GM23338 (cell line): ENCODE measurements around the gene SIPA1. TPM values are rescaled to one million over a fixed set of nuclear protein-coding genes. Genes with fewer than 3 reads are reported as not detected.

Source experiments
- CTCF ChIP-seq, 2 experiments: fragments of 200-600 bp in 1 of 2; sonication (generic) in 1 of 2; conservative IDR thresholded peaks; 2 replicates each; pipeline versions ENCODE4 v1.5.1 to v1.6.1; 2016 to 2017; ENCODE audit warnings: antibody characterized with exemption in 2 of 2, low read depth in 2 of 2, mild to moderate bottlenecking in 2 of 2, moderate library complexity in 1 of 2
- ETS1 ChIP-seq: IDR thresholded peaks from 2 replicates; pipeline ENCODE4 v1.6.1; 2016; ENCODE audit warnings: antibody characterized with exemption
- EZH2 ChIP-seq: fragments of 200-600 bp; sonication (generic); IDR thresholded peaks from one replicate; pipeline ENCODE4 v1.8.0; 2017; ENCODE audit warnings: antibody characterized with exemption, mild to moderate bottlenecking, low read depth; ENCODE audit not compliant: unreplicated experiment
- EZH2phosphoT487 ChIP-seq: fragments of 200-600 bp; sonication (generic); IDR thresholded peaks from one replicate; pipeline ENCODE4 v1.8.1; 2018; ENCODE audit warnings: antibody characterized with exemption; ENCODE audit not compliant: unreplicated experiment
- NANOG ChIP-seq: IDR thresholded peaks from 2 replicates; pipeline ENCODE4 v1.6.1; 2016; ENCODE audit warnings: antibody characterized with exemption, borderline replicate concordance
- STAT1 ChIP-seq: IDR thresholded peaks from one replicate; pipeline ENCODE4 v1.6.1; 2016; ENCODE audit warnings: antibody characterized with exemption; ENCODE audit not compliant: unreplicated experiment
- ZNF331 ChIP-seq: fragments of 250-450 bp; sonication (Bioruptor Pico); IDR thresholded peaks from 2 replicates; pipeline ENCODE4 v1.5.0; 2020; ENCODE audit warnings: low read depth, mild to moderate bottlenecking, moderate library complexity
- ZNF462 ChIP-seq: fragments of 250-450 bp; sonication (Bioruptor Pico); IDR thresholded peaks from 2 replicates; pipeline ENCODE4 v1.5.0; 2020; ENCODE audit warnings: mild to moderate bottlenecking, moderate library complexity
- polyA plus RNA-seq: library from polyadenylated mRNA; unstranded; fragments of >200 nt; fragmentation: Nextera tagmentation; extraction: Ambion mirVana; gene quantifications from 2 replicates; pipeline ENCODE4 v1.2.1, GENCODE V29; 2016
- total RNA-seq: library from RNA; depleted of rRNA; stranded (reverse); fragments of >200 nt; shearing (Covaris generic); gene quantifications from 2 replicates; pipeline ENCODE4 v1.2.3, GENCODE V29; 2014

SIPA1 gene
- total and polyA plus RNA-seq, 2 experiments from 2014 or later, result 50.1 to 54.6 TPM

GRCh38 chr11:65696802-65697552, 59.1 kb downstream of the SIPA1 start (continued):
- TF ChIP-seq ZNF462 (CRISPR knock-in tag), result no peak
- no peak for TF ChIP-seq STAT1
- TF ChIP-seq ZNF331 (CRISPR knock-in tag), result no peak
- TF ChIP-seq CTCF (conservative IDR thresholded peaks at IDR 0.05; ENCODE audit: low read depth in 2 of 2), result no peak
- TF ChIP-seq ETS1, result no peak
- no peak for TF ChIP-seq NANOG
- no peak for TF ChIP-seq EZH2phosphoT487
- TF ChIP-seq EZH2, result no peak
